Body of pancreas (tissue), 4 donors: ENCODE measurements around the gene PRPF18. TPM values are rescaled to one million over a fixed set of nuclear protein-coding genes. Genes with fewer than 3 reads are reported as not detected.
A peak's percentile ranks its signal among the peaks of the same experiment; 100 is the strongest.

ENCODE experiments used
- ATAC-seq: fragments of 150-250 bp; one replicate; pipeline ENCODE4 v1.9.1; 2016
- DNase-seq, 4 donors: peaks; one replicate each; pipeline ENCODE4 v3.0.0-alpha.2; 2019
- H3K27ac ChIP-seq, 4 donors: fragments of 200-600 bp; sonication (generic); 1 replicate in 3 of 4; 2 replicates in 1 of 4; pipeline versions ENCODE4 v1.5.1 to v1.6.1; 2016 to 2019; ENCODE audit warnings: mild to moderate bottlenecking in 1 of 4, mixed read lengths in 1 of 4, moderate library complexity in 1 of 4
- H3K27me3 ChIP-seq, 2 donors: fragments of 200-600 bp; sonication (generic); one replicate each; pipeline ENCODE4 v1.6.0; 2016; ENCODE audit warnings: mild to moderate bottlenecking in 1 of 2
- H3K36me3 ChIP-seq, 2 donors: fragments of 200-600 bp; sonication (generic); replicated peaks in 1 of 2; 2 replicates each; pipeline ENCODE4 v1.5.1; 2016; ENCODE audit warnings: low read depth in 2 of 2; ENCODE audit not compliant: insufficient read depth in 1 of 2
- H3K4me1 ChIP-seq: fragments of 200-600 bp; sonication (generic); one replicate; pipeline ENCODE4 v1.6.0; 2016
- H3K4me3 ChIP-seq, 2 donors: fragments of 200-600 bp; sonication (generic); 1 replicate in 1 of 2; 2 replicates in 1 of 2; pipeline ENCODE4 v1.5.1; 2016 to 2019
- H3K9me3 ChIP-seq, 3 donors: fragments of 200-600 bp; sonication (generic); 1 replicate in 2 of 3; 2 replicates in 1 of 3; pipeline ENCODE4 v1.5.1; 2016
- POLR2A ChIP-seq, 3 donors: fragments of 450-650 bp; IDR thresholded peaks; one replicate each; pipeline ENCODE4 v1.6.1; 2016; ENCODE audit warnings: antibody characterized with exemption in 3 of 3, mild to moderate bottlenecking in 2 of 3
- WGBS, 2 donors: methylation state at CpG; one replicate each; pipeline ENCODE4 v1.1.5; 2017; 5-methylcytosine and 5-hydroxymethylcytosine counted together
- intact Hi-C: fragments of 100-400 bp; cut with DNase I; formaldehyde crosslinking; loops from one replicate; pipeline ENCODE4 v1.15.1; 2023
- total RNA-seq, 2 donors: library from RNA; depleted of rRNA; stranded (reverse); fragments of >200 nt; gene quantifications; one replicate each; pipeline ENCODE4 v1.1.0, GENCODE V29; 2016
- TF ChIP-seq, protein P1 (sequence below), 7 experiments: fragments of 450-650 bp in 4 of 7; fragments of 200-600 bp in 3 of 7; sonication (generic) in 3 of 7; IDR thresholded peaks; one replicate each; pipeline ENCODE4 v1.5.1; 2016 to 2019; ENCODE audit warnings: antibody characterized with exemption in 7 of 7

Gene PRPF18
- total RNA-seq, 2 donors from 2014 or later = 13.8 to 22.8 TPM

DNA sequence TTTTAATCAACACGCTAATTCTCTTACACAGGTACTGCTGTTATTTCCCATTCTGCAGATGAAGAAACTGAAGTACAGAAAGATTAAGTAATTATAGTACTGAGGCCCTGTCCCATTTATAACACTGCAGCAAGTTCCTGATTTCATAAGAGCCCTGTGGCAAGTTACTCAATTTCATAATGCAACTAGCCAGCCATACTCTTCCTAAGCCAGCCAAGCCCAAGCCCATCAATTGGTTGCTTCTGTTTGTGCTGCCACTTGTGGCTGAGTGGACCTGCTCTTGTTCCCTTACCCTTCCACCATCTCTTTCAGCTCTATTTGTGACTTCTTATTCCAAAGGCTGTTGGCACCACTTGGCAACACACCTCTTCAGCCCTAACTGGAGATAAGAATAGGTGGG is 19.7 kb upstream of the PRPF18 start:
- TF ChIP-seq POLR2A (IDR thresholded peaks at IDR 0.05) = no peak
- TF ChIP-seq, protein P1, sequence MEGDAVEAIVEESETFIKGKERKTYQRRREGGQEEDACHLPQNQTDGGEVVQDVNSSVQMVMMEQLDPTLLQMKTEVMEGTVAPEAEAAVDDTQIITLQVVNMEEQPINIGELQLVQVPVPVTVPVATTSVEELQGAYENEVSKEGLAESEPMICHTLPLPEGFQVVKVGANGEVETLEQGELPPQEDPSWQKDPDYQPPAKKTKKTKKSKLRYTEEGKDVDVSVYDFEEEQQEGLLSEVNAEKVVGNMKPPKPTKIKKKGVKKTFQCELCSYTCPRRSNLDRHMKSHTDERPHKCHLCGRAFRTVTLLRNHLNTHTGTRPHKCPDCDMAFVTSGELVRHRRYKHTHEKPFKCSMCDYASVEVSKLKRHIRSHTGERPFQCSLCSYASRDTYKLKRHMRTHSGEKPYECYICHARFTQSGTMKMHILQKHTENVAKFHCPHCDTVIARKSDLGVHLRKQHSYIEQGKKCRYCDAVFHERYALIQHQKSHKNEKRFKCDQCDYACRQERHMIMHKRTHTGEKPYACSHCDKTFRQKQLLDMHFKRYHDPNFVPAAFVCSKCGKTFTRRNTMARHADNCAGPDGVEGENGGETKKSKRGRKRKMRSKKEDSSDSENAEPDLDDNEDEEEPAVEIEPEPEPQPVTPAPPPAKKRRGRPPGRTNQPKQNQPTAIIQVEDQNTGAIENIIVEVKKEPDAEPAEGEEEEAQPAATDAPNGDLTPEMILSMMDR (IDR thresholded peaks at IDR 0.05) = no peak

GRCh38 chr10:13571541-13571940 is 15.2 kb upstream of the PRPF18 start:
- intact Hi-C loops = no loop called here
- H3K9me3 ChIP-seq = no peaks in the 10 kb centered on the region
- H3K4me1 ChIP-seq = no peaks in the 10 kb centered on the region
- no peak overlapping the region for H3K4me3 ChIP-seq
- TF ChIP-seq, protein P1 (IDR thresholded peaks at IDR 0.05) = no peak
- no peak for TF ChIP-seq POLR2A (IDR thresholded peaks at IDR 0.05)
- ATAC-seq (no peak), DNase-seq (no peak)
- H3K27ac ChIP-seq = no peak overlapping the region
- WGBS, 2 donors = 34 to 41% methylated on average over 5 of the region's 5 CpGs
- H3K27me3 ChIP-seq = no peaks in the 10 kb centered on the region
- no peaks in the 10 kb centered on the region for H3K36me3 ChIP-seq

More for the DNA sequence above, 19.7 kb upstream of the PRPF18 start:
- H3K27me3 ChIP-seq = no peaks in the 10 kb centered on the region
- intact Hi-C loops = no loop called here
- no peaks in the 10 kb centered on the region for H3K9me3 ChIP-seq
- no peak overlapping the region for H3K27ac ChIP-seq
- H3K4me3 ChIP-seq = no peak overlapping the region
- DNase-seq (peak in 1 of 4 donors; percentile 15), ATAC-seq (no peak)
- H3K36me3 ChIP-seq = no peaks in the 10 kb centered on the region
- H3K4me1 ChIP-seq = no peaks in the 10 kb centered on the region
- 77 to 96% methylated on average over 1 of the region's 1 CpG for WGBS, 2 donors

DNA sequence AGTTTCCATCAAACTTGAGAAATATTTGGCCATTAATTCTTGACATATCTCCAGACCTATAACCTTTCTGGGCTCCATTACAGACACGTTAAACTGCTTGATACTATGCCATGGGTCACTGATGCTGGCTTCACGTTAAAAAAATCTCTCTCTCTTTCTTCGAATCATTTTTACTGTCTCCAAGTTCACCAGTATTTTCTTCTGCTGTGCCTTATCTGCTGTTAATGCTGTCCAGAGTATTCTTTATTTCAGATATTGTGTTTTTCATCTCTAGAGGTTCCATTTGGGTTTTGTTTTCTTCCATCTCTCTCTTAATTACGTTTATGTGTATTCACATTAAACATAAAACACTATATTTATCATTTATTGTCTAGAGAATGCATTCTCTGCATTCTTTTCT is 12.8 kb upstream of the PRPF18 start:
- no peaks in the 10 kb centered on the region for H3K27me3 ChIP-seq
- H3K27ac ChIP-seq = no peak overlapping the region
- WGBS, 2 donors = 57 to 61% methylated on average over 4 of the region's 4 CpGs
- no peaks in the 10 kb centered on the region for H3K9me3 ChIP-seq
- intact Hi-C loops = no loop called here
- no peaks in the 10 kb centered on the region for H3K36me3 ChIP-seq
- DNase-seq (no peak), ATAC-seq (no peak)
- H3K4me1 ChIP-seq = no peaks in the 10 kb centered on the region
- no peak for TF ChIP-seq POLR2A (IDR thresholded peaks at IDR 0.05)
- TF ChIP-seq, protein P1 (IDR thresholded peaks at IDR 0.05) = no peak
- H3K4me3 ChIP-seq = no peak overlapping the region

GRCh38 chr10:13585195-13585751 is 1.5 kb upstream of the PRPF18 start:
- Histone ChIP-seq H3K36me3 (no peaks in the 10 kb centered on the region), H3K4me1 (peaks cover 24% of the 10 kb centered on the region), H3K27me3 (no peaks in the 10 kb centered on the region), H3K27ac (no peak overlapping the region), H3K4me3 (no peak overlapping the region), H3K9me3 (no peaks in the 10 kb centered on the region)
- intact Hi-C loops = no loop called here
- WGBS, 2 donors = 64 to 66% methylated on average over 6 of the region's 6 CpGs
- DNase-seq = no peak
- TF ChIP-seq POLR2A (IDR thresholded peaks at IDR 0.05) = no peak
- TF ChIP-seq, protein P1 (IDR thresholded peaks at IDR 0.05) = no peak
- ATAC-seq = no peak

DNA sequence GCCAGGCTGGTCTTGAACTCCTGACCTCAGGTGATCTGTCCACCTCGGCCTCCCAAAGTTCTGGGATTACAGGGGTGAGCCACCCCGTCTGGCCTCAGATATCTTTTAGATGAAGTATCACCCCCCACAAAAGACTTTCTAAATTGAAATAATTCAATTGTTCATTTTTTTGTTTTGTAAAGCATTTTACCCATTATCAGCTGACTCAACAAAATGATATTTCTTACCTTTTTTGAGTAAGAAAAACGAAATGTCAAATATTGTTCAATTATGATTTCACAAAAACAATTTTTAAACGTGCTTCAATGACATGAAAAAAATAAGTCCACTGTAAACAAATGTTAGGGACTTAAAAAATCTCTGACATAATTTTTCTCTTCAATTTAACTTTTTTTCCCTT is 822 bp upstream of the PRPF18 start:
- intact Hi-C loops = no loop called here

More for the DNA sequence above, 822 bp upstream of the PRPF18 start:
- no peaks in the 10 kb centered on the region for H3K27me3 ChIP-seq
- H3K27ac ChIP-seq = no peak overlapping the region
- peaks cover 24% of the 10 kb centered on the region for H3K4me1 ChIP-seq
- no peaks in the 10 kb centered on the region for H3K9me3 ChIP-seq
- ATAC-seq = no peak
- TF ChIP-seq POLR2A (IDR thresholded peaks at IDR 0.05) = no peak
- no peak for DNase-seq
- H3K4me3 ChIP-seq = no peak overlapping the region
- 58 to 65% methylated on average over 4 of the region's 4 CpGs for WGBS, 2 donors
- no peaks in the 10 kb centered on the region for H3K36me3 ChIP-seq
